ENCODE data around the gene TRMO.

Gene TRMO

DNA sequence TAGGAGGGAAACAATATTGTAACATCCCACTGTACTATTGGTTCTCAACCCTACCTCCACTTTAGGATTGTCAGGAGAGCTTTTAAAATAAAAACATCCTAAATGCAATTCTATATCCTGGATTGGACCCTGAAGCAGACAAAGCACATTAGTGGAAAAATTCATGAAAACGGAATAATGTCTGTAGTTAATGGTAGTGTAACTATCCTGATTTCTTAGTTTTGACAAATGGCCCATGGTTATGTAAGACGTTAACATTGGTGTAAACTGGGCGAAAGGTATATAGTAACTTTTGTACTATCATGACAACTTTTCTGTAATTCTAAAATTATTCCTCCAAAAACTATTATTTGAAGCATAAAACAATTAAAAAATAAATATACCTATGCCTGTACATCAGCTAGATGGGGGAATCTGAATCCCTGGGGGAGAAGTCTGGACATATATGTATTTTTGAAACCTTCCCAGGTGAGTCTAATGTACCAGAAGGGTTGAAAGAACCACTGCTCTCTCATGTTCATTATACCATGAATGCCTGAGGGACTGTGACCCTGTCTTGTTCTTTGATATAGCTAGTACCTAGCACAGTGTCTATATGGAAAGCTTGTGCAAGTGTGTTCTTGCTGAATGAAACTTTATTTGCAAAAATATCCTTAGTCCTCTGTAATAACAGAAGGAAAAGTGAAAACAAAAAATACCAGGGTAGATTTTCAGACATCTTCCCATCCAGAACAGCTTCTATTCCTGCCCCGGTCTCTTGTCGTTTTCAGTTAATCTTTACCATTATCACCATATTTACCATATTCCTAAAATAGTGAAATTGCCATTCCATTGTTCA is 3.4 kb upstream of the TRMO start:
- Mint-ChIP-seq H3K9me3 (no peaks in the 10 kb centered on the region), H3K27me3 (ENCODE audit: low read depth) (peaks cover 60% of the 10 kb centered on the region), H3K27ac (no peak overlapping the region), H3K4me1 (peaks cover 6% of the 10 kb centered on the region), H3K36me3 (ENCODE audit: low read depth) (no peaks in the 10 kb centered on the region), H3K4me3 (no peak overlapping the region)
- no peak for TF ChIP-seq CTCF (IDR thresholded peaks at IDR 0.05; ENCODE audit: unreplicated experiment in 3 of 3)

GRCh38 chr9:97924386-97924785 is 2.1 kb upstream of the TRMO start:
- no peaks in the 10 kb centered on the region for H3K9me3 Mint-ChIP-seq
- H3K27ac Mint-ChIP-seq, result no peak overlapping the region
- peak overlapping the region in 1 of 3 experiments; percentile 10 for H3K4me3 Mint-ChIP-seq
- peaks cover 6% of the 10 kb centered on the region for H3K4me1 Mint-ChIP-seq
- TF ChIP-seq CTCF (IDR thresholded peaks at IDR 0.05; ENCODE audit: unreplicated experiment in 3 of 3), result no peak
- H3K36me3 Mint-ChIP-seq (ENCODE audit: low read depth), result no peaks in the 10 kb centered on the region
- H3K27me3 Mint-ChIP-seq (ENCODE audit: low read depth), result peaks cover 46% of the 10 kb centered on the region

- H3K4me3 Mint-ChIP-seq, result peak overlapping the region; percentile 54 to 76 (median 73)
- no peaks in the 10 kb centered on the region for H3K9me3 Mint-ChIP-seq
- H3K36me3 Mint-ChIP-seq (ENCODE audit: low read depth), result peaks cover 3% of the 10 kb centered on the region
- peak overlapping the region; percentile 64 to 94 (median 93) for H3K27ac Mint-ChIP-seq
- H3K4me1 Mint-ChIP-seq, result peaks cover 6% of the 10 kb centered on the region
- peaks cover 39% of the 10 kb centered on the region for H3K27me3 Mint-ChIP-seq (ENCODE audit: low read depth)
- TF ChIP-seq CTCF (IDR thresholded peaks at IDR 0.05; ENCODE audit: unreplicated experiment in 3 of 3), result peak; percentile 74 to 91 (median 81)
Observed at GRCh38 chr9:97923529-97924108, 1.3 kb upstream of the TRMO start.

DNA sequence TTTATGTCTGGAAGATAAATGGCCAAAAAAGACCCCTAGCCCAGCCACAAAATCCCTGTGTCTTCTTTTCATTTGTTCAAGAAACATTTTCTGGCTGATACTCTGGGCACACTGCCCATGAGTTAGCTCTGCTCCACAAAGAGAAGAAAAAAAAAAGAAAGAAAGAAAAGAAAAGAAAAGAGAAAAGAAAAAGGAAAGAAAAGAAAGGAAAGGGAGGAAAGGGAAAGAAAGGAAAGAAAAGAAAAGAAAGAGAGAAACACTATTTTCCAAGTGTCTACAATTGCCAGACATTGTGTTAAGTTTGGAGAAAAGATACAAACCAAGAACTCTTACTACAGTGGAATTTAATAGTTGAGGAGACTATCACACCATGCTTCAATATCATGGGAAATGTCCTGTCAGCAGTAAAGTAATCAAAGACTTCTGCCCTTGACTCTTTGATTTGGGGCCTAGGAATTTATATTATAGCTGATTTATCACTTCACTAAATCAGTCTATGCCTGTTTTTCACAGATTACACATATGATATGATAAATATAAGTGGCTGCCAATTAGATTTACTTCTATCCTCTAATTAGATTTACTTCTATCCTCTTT is 3.0 kb downstream of the TRMO start:
- H3K36me3 Mint-ChIP-seq (ENCODE audit: low read depth), result peaks cover 9% of the 10 kb centered on the region
- peak overlapping the region in 1 of 3 experiments; percentile 39 for H3K27ac Mint-ChIP-seq
- peaks cover 6% of the 10 kb centered on the region for H3K27me3 Mint-ChIP-seq (ENCODE audit: low read depth)
- no peak for TF ChIP-seq CTCF (IDR thresholded peaks at IDR 0.05; ENCODE audit: unreplicated experiment in 3 of 3)
- peak overlapping the region; percentile 36 to 43 (median 43) for H3K4me3 Mint-ChIP-seq
- no peaks in the 10 kb centered on the region for H3K9me3 Mint-ChIP-seq
- peaks cover 6% of the 10 kb centered on the region for H3K4me1 Mint-ChIP-seq

- no peak overlapping the region for H3K27ac Mint-ChIP-seq
- H3K4me3 Mint-ChIP-seq, result no peak overlapping the region
- no peak for TF ChIP-seq CTCF (IDR thresholded peaks at IDR 0.05; ENCODE audit: unreplicated experiment in 3 of 3)
- peaks cover 1% of the 10 kb centered on the region for H3K27me3 Mint-ChIP-seq (ENCODE audit: low read depth)
- H3K9me3 Mint-ChIP-seq, result no peaks in the 10 kb centered on the region
- H3K4me1 Mint-ChIP-seq, result peaks cover 6% of the 10 kb centered on the region
- H3K36me3 Mint-ChIP-seq (ENCODE audit: low read depth), result peaks cover 12% of the 10 kb centered on the region
Observed at GRCh38 chr9:97918611-97919010, 3.7 kb downstream of the TRMO start.
